ENCODE data around the gene IQGAP2. TPM values are rescaled to one million over a fixed set of nuclear protein-coding genes. Genes with fewer than 3 reads are reported as not detected.
A peak's percentile ranks its signal among the peaks of the same experiment; 100 is the strongest.

The IQGAP2 gene
- total RNA-seq, 1 donor from 2014 or later: 14.2 TPM

GRCh38 chr5:76386360-76386759 is 16.7 kb upstream of the IQGAP2 start:
- peaks cover 28% of the 10 kb centered on the region for H3K4me1 Mint-ChIP-seq
- H3K27ac Mint-ChIP-seq (ENCODE audit: unreplicated experiment): no peak overlapping the region
- no peak for DNase-seq (ENCODE audit: low read depth, low spot score)
- TF ChIP-seq CTCF (conservative IDR thresholded peaks at IDR 0.05): no peak
- no peaks in the 10 kb centered on the region for H3K36me3 Mint-ChIP-seq (ENCODE audit: low read depth)
- no peaks in the 10 kb centered on the region for H3K27me3 Mint-ChIP-seq (ENCODE audit: low read depth)
- H3K4me3 Mint-ChIP-seq: no peak overlapping the region
- H3K9me3 Mint-ChIP-seq: no peaks in the 10 kb centered on the region

- Mint-ChIP-seq H3K27ac (ENCODE audit: unreplicated experiment) (no peak overlapping the region), H3K4me3 (no peak overlapping the region), H3K9me3 (no peaks in the 10 kb centered on the region), H3K27me3 (ENCODE audit: low read depth) (no peaks in the 10 kb centered on the region), H3K4me1 (peaks cover 38% of the 10 kb centered on the region), H3K36me3 (ENCODE audit: low read depth) (no peaks in the 10 kb centered on the region)
- DNase-seq (ENCODE audit: low read depth, low spot score): no peak
- TF ChIP-seq CTCF (conservative IDR thresholded peaks at IDR 0.05): no peak
Measured at GRCh38 chr5:76388236-76388635, 14.8 kb upstream of the IQGAP2 start.

- H3K27me3 Mint-ChIP-seq (ENCODE audit: low read depth): no peaks in the 10 kb centered on the region
- no peaks in the 10 kb centered on the region for H3K36me3 Mint-ChIP-seq (ENCODE audit: low read depth)
- no peak for DNase-seq (ENCODE audit: low read depth, low spot score)
- no peak overlapping the region for H3K4me3 Mint-ChIP-seq
- TF ChIP-seq CTCF (conservative IDR thresholded peaks at IDR 0.05): no peak
- peak overlapping the region; percentile 20 for H3K27ac Mint-ChIP-seq (ENCODE audit: unreplicated experiment)
- peaks cover 39% of the 10 kb centered on the region for H3K4me1 Mint-ChIP-seq
- no peaks in the 10 kb centered on the region for H3K9me3 Mint-ChIP-seq
Measured at GRCh38 chr5:76388791-76389512, 14.1 kb upstream of the IQGAP2 start.

GRCh38 chr5:76389513-76390154 is 13.5 kb upstream of the IQGAP2 start:
- TF ChIP-seq CTCF (conservative IDR thresholded peaks at IDR 0.05): no peak
- Mint-ChIP-seq H3K27ac (ENCODE audit: unreplicated experiment) (peak overlapping the region; percentile 20), H3K4me1 (peaks cover 36% of the 10 kb centered on the region), H3K27me3 (ENCODE audit: low read depth) (no peaks in the 10 kb centered on the region), H3K9me3 (no peaks in the 10 kb centered on the region), H3K4me3 (no peak overlapping the region), H3K36me3 (ENCODE audit: low read depth) (no peaks in the 10 kb centered on the region)
- no peak for DNase-seq (ENCODE audit: low read depth, low spot score)

- no peaks in the 10 kb centered on the region for H3K27me3 Mint-ChIP-seq (ENCODE audit: low read depth)
- no peak overlapping the region for H3K27ac Mint-ChIP-seq (ENCODE audit: unreplicated experiment)
- TF ChIP-seq CTCF (conservative IDR thresholded peaks at IDR 0.05): no peak
- no peaks in the 10 kb centered on the region for H3K36me3 Mint-ChIP-seq (ENCODE audit: low read depth)
- H3K9me3 Mint-ChIP-seq: no peaks in the 10 kb centered on the region
- no peak overlapping the region for H3K4me3 Mint-ChIP-seq
- DNase-seq (ENCODE audit: low read depth, low spot score): no peak
- peaks cover 30% of the 10 kb centered on the region for H3K4me1 Mint-ChIP-seq
Measured at GRCh38 chr5:76391014-76391413, 12.1 kb upstream of the IQGAP2 start.

Measured in neural crest cell (in vitro differentiated cells).